NCI-H2171 (cell line): ENCODE data around the gene ATP13A3.

Source experiments
- DNase-seq: peaks from one replicate; lab custom pipeline; 2025; lab: John Stamatoyannopoulos, UW

Gene ATP13A3

GRCh38 chr3:194475138-194475932 is 11.5 kb downstream of the ATP13A3 start:
- no peak for DNase-seq

DNA sequence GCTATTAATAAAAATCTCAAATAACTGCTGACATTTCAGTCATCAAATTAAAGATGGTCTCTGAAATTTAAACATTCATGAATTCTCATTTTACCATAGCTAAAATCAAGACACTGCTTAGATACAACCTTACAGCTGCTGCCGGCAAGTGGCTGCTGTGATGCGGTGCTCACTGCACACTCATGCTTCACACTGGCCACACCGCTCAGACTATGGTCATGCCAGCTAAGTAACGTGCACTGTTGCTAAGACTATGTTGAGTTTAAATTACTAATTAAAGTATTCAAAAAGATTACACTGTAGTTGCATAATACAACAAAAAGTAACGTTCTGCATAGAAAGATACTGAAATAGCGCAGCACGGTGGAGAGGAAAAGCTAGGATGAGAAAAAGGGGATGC is 12.1 kb downstream of the ATP13A3 start:
- no peak for DNase-seq

DNA sequence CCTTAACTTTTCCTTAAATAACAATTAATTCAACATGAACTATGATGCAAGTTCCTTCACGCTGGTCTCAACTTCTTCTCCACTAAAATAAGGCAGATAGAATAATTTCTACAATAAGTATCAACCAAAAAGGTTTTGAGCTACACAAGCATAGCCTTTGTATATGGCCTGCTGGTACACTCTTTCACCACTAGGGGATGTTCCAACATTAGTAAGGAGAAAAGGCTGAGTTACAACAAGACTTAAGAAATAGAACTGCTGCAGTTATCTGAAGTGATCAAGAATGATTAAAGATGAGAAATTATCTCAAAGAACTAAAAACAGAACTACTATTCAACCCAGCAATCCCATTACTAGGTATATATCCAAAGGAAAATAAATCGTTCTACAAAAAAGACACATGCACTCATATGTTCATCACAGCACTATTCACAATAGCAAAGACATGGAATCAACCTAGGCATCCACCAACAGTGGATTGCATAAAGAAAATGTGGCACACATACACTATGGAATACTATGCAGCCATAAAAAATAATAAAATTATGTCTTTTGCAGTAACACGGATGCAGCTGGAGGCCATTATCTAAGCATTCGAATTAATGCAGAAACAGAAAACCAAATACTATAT is 14.4 kb downstream of the ATP13A3 start:
- DNase-seq = peak; percentile 23

DNA sequence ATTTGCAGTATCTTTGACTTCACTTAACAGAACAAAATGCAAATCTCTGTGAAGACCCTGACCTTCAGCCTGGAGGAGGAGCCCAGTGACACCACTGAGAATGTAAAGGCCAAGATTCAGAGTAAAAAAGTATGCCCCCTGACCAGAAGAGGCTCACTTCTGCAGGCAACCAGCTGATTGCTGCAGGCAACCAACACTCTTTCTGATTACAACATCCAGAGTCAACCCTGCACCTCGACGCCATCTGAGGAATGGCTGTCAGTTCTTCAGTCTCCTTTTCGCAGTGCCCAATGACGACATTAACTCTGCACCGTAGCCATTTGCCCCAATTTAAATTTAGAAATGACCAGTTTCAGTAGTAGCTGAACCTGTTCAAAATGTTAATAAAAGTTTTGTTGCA is 14.9 kb downstream of the ATP13A3 start:
- no peak for DNase-seq

- DNase-seq = no peak
Observed at GRCh38 chr3:194470615-194471014, 16.2 kb downstream of the ATP13A3 start.

GRCh38 chr3:194469977-194470376 is 16.8 kb downstream of the ATP13A3 start:
- no peak for DNase-seq

DNA sequence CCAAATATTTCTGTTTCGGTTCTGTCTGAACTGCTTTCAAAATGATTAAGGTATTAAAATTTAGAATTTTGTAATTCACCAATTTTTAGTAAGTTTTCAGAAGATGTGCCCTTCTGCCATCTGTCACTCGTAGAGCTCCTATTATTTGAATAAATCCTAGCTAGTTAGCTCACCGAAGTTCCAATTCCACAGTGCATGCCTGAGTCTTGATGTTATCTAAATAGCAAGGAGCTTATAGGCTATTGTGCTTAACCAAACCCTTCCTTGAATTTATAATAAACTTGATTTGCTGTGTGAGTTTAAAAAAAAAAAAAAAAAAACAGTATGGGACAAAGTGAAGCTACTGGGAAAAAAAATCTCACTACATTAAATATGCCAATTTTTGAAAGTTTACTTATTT is 18.7 kb downstream of the ATP13A3 start:
- no peak for DNase-seq

DNA sequence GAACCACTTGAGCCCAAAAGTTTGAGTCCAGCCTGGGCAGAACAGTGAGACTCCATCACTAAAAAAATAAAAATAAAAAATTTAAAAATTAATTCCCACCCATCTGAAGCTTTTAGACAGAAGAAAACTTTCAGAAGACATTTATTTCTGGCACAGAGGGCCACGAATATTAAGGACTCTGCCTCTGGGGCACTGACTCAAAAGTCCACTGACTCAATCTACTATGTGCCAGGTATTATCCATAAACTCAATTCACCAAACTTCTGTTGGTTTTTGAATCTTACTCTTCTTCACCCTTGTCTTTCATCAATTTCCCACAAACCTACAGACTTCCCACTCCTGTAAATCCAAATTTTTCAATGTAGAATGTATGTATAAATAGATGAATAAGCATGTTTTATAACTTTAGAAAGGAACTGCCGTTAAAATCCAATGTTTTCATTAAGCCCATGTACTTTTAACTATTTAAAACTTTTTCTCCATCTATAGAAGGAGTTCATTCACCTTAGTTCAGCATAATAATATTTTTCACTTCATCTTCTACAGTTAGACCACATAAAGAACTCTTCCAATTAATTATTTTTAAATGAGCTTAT is 19.9 kb downstream of the ATP13A3 start:
- no peak for DNase-seq

GRCh38 chr3:194465920-194466570 is 20.8 kb downstream of the ATP13A3 start:
- DNase-seq = no peak

- no peak for DNase-seq
Observed at GRCh38 chr3:194465246-194465645, 21.6 kb downstream of the ATP13A3 start.

- DNase-seq = no peak
Observed at GRCh38 chr3:194464692-194465091, 22.1 kb downstream of the ATP13A3 start.

GRCh38 chr3:194462936-194463335 is 23.9 kb downstream of the ATP13A3 start:
- no peak for DNase-seq

DNA sequence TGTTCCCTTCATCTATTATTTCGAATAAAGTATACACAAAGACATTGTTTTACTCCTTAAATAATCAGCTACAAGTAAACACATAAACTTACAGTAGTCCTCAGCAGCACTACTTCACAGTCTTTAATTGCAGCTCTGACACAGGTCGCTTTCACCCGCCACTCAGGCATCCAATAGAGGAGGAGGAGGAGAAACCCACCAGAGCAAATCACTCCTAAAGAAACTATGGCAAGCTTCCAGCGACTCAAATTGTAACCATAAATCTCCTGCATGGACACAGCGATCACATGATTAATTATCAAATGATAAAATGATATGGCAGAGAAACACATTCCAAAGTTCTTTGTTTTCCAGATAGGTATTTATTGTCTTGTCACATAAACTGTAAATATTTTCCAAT is 26.2 kb downstream of the ATP13A3 start:
- no peak for DNase-seq

DNA sequence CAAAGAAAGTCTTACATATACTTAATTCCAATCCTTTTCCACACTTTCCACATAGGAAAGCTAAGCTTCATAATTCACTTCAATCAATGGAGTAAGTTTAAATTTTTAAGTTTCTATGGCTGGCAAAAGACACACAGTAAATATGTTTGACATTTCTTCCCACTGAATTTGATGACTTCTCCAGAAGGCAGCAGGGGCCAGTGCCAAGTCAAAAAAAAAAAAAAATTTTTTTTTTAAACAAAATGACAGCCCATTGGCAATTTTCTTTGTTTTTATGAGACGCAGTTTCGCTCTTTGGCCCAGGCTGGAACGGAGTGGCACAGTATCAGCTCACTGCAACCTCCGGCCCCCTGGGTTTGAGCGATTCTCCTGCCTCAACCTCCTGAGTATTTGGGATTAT is 28.7 kb downstream of the ATP13A3 start:
- DNase-seq = no peak

GRCh38 chr3:194455481-194455880 is 31.3 kb downstream of the ATP13A3 start:
- DNase-seq = no peak

- DNase-seq = no peak
Observed at GRCh38 chr3:194450341-194450740, 36.5 kb downstream of the ATP13A3 start.

DNA sequence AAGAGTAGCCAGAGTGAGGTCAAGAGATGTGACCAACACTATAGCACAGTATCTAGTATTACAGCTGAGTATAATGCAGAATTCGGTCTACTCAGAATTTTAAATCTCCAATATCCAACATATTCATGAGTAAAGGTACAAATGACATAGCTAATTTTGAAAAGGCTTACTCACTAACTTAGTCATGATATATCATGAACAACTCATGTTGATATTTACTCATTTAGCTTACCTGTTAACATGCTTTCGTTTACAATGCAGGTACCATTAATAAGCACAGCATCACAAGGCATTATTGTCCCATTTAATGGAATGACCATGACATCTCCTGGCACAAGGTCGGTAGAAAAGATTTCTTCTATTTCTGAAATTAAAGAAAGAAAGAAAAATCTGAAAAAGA is 36.9 kb downstream of the ATP13A3 start:
- DNase-seq = no peak

- no peak for DNase-seq
Observed at GRCh38 chr3:194447657-194448056, 39.1 kb downstream of the ATP13A3 start.

DNA sequence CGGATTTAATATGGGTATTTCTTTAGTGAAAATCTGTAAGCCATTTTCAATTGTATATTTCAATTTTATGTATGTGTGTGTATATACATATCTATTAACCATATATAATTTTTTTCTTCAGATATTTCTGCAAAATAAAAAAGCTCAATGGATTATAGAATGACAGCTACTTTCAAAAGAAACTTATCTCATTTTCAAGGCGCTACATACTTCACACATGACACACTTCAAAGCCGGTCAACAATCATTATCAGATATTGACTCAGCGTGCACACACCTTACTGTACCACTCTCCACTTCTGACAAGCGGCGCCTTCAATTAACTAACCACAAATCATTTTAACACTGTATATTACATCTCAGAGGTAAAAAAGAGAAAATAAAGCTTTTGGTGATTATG is 39.6 kb downstream of the ATP13A3 start:
- DNase-seq = no peak

GRCh38 chr3:194446754-194447153 is 40.0 kb downstream of the ATP13A3 start:
- no peak for DNase-seq

DNA sequence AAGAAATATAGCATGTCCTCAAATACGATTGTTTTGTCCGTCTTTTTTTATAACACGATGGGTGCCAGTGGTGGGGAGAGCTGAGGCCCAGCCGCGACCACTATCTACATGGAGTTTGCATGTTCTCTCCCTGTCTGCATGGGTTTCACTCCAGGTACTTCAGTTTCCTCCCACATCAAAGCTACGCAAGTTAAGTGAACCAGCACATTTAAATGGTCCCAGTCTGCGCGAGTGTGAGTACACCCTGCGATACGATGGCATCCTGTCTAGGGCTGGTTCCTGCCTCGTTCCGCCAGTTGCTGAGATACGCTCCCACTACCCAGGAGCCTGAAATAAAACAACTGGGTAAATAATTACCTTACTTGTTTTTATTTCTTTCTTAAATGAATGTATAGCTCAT is 40.6 kb downstream of the ATP13A3 start:
- DNase-seq = no peak

DNA sequence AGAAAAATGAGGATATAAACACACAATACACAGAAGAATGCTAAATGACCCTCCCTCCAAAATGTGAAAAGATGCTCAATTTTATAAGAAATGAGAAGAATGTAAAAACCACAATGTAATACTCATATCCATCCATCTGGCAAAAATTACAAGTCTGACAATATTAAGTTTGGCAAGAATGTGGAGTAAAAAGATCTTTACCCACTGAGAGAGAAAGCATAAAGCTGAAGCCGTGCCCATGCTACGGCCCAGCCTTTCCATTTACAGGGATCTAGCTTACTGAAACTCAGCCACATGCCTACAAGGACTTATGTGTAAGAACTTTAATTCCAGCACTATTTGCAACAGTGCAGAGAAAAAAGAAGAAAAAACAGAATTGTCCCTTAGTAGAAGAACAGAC is 42.9 kb downstream of the ATP13A3 start:
- DNase-seq = no peak

- DNase-seq = no peak
Observed at GRCh38 chr3:194440756-194441155, 46.0 kb downstream of the ATP13A3 start.
